ENCODE results near the gene SLC38A5. TPM values are rescaled to one million over a fixed set of nuclear protein-coding genes. Genes with fewer than 3 reads are reported as not detected.

The SLC38A5 gene
- total RNA-seq, 1 donor from 2014 or later: 21.7 TPM

- Mint-ChIP-seq H3K27ac (ENCODE audit: unreplicated experiment) (peak overlapping the region; percentile 48), H3K27me3 (ENCODE audit: unreplicated experiment) (peaks cover 7% of the 10 kb centered on the region), H3K9me3 (ENCODE audit: unreplicated experiment) (no peaks in the 10 kb centered on the region), H3K4me3 (ENCODE audit: unreplicated experiment) (no peak overlapping the region), H3K4me1 (ENCODE audit: unreplicated experiment) (peaks cover 44% of the 10 kb centered on the region), H3K36me3 (ENCODE audit: low read depth, unreplicated experiment) (peaks cover 9% of the 10 kb centered on the region)
- no peak for TF ChIP-seq CTCF (IDR thresholded peaks at IDR 0.05; ENCODE audit: unreplicated experiment)
- DNase-seq (ENCODE audit: low spot score): no peak
Observed at GRCh38 chrX:48472851-48473703, 3.0 kb upstream of the SLC38A5 start.

DNA sequence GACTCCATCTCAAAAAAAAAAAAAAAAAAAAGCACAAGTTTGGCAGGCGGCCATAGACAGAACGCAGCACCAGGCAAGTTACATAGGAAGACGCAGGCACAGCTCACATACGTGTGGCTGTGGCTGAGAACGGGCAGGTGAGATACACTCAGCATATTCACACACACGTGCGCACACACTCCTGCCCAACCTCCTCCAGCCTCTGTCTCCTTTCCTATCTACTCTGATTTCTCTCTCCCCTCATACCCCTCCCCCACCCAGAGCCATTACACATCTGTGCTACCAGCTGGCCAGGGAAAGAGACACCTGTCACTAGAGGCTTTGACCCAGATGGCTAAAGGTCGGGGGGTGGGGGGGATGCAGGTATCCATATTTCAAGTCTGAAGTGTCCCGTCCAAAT is 2.2 kb upstream of the SLC38A5 start:
- Mint-ChIP-seq H3K9me3 (ENCODE audit: unreplicated experiment) (no peaks in the 10 kb centered on the region), H3K4me1 (ENCODE audit: unreplicated experiment) (peaks cover 42% of the 10 kb centered on the region), H3K27me3 (ENCODE audit: unreplicated experiment) (peaks cover 7% of the 10 kb centered on the region), H3K27ac (ENCODE audit: unreplicated experiment) (no peak overlapping the region), H3K4me3 (ENCODE audit: unreplicated experiment) (no peak overlapping the region), H3K36me3 (ENCODE audit: low read depth, unreplicated experiment) (peaks cover 6% of the 10 kb centered on the region)
- DNase-seq (ENCODE audit: low spot score): no peak
- no peak for TF ChIP-seq CTCF (IDR thresholded peaks at IDR 0.05; ENCODE audit: unreplicated experiment)

DNA sequence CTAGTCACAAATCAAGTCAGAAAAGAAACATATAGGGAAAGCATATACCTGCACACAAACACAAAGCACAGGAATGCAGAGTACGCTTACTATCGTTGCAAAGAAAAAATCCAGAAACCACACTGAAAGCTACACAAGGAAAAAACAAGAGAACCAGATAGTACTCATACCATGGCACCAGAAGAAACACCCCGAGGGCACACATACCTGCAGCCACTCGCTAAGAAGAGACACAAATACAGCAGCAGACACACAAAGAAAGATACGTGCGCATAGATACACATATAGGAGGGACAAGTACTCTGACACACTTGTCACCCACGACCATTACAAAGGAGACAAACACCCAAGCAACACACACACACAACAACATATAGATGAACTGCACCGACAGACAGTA is 1.4 kb upstream of the SLC38A5 start:
- H3K4me3 Mint-ChIP-seq (ENCODE audit: unreplicated experiment): peak overlapping the region; percentile 51
- TF ChIP-seq CTCF (IDR thresholded peaks at IDR 0.05; ENCODE audit: unreplicated experiment): no peak
- no peaks in the 10 kb centered on the region for H3K36me3 Mint-ChIP-seq (ENCODE audit: low read depth, unreplicated experiment)
- peaks cover 5% of the 10 kb centered on the region for H3K27me3 Mint-ChIP-seq (ENCODE audit: unreplicated experiment)
- no peaks in the 10 kb centered on the region for H3K9me3 Mint-ChIP-seq (ENCODE audit: unreplicated experiment)
- H3K27ac Mint-ChIP-seq (ENCODE audit: unreplicated experiment): peak overlapping the region; percentile 61
- DNase-seq (ENCODE audit: low spot score): no peak
- peaks cover 34% of the 10 kb centered on the region for H3K4me1 Mint-ChIP-seq (ENCODE audit: unreplicated experiment)

DNA sequence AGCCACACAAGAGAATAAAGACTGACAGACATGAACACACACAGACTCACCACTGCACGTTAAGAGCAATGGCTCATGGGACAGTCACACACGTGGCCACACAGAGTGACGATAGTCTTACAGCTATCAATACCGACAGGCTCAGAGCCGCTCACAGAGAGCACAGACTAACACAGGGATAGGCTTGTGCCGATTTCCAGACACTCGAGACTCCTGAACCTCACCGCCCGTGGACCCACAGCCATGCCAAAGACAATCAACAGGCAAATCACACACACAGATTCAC is 716 bp upstream of the SLC38A5 start:
- Mint-ChIP-seq H3K9me3 (ENCODE audit: unreplicated experiment) (no peaks in the 10 kb centered on the region), H3K36me3 (ENCODE audit: low read depth, unreplicated experiment) (no peaks in the 10 kb centered on the region), H3K27ac (ENCODE audit: unreplicated experiment) (no peak overlapping the region), H3K4me3 (ENCODE audit: unreplicated experiment) (no peak overlapping the region), H3K27me3 (ENCODE audit: unreplicated experiment) (peaks cover 5% of the 10 kb centered on the region), H3K4me1 (ENCODE audit: unreplicated experiment) (peaks cover 31% of the 10 kb centered on the region)
- no peak for DNase-seq (ENCODE audit: low spot score)
- TF ChIP-seq CTCF (IDR thresholded peaks at IDR 0.05; ENCODE audit: unreplicated experiment): no peak

Data from endothelial cell (in vitro differentiated cells).